ENCODE results near the gene CCDC116.
"Not testable (repeated sequence)": the region's sequence is repeated elsewhere in the genome, so short reads cannot be mapped to it uniquely, and the experiment has no call there.

Gene CCDC116

DNA sequence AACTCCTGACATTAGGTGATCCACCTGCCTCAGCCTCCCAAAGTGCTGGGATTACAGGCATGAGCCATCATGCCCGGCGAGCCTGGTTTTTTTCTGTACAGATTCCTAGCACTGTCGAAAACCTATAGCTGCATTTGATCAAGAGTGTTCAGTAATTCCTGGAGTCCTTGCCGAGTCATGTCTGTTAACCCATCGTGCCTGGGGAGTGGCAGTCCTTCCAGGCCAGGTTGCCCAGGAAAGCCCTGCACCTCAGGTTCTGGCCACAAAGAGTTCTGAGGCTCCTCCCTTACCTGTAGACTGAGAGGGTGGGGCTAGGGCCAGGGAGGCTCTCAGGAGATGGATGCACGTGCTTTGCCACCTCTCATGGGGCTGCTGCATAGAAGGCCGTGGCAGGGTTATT lies 19.7 kb upstream of the CCDC116 start:
- Histone ChIP-seq H2AFZ (ENCODE audit: low read length) (no peak overlapping the region), H3K4me2 (ENCODE audit: low read depth, low read length) (no peak overlapping the region), H3K27me3 (replicated peaks; ENCODE audit: insufficient read depth, low read length) (no peaks in the 10 kb centered on the region), H3K9me3 (replicated peaks; ENCODE audit: insufficient read depth, low read length) (no peaks in the 10 kb centered on the region), H4K20me1 (ENCODE audit: insufficient read depth, low read length) (peaks cover 7% of the 10 kb centered on the region; the same call in 1 of the 2 replicates), H3K4me1 (ENCODE audit: low read length) (no peaks in the 10 kb centered on the region), H3K4me3 (ENCODE audit: low read length) (no peak overlapping the region), H3F3A (ENCODE audit: insufficient read depth, low read length) (no peaks in the 10 kb centered on the region), H3K36me3 (replicated peaks; ENCODE audit: insufficient read depth, low read length) (peaks cover 11% of the 10 kb centered on the region), H3K9ac (ENCODE audit: low read length) (no peak overlapping the region), H3K79me2 (ENCODE audit: low read length) (peaks cover 94% of the 10 kb centered on the region), H3K9me2 (replicated peaks; ENCODE audit: insufficient read depth, low read length) (no peaks in the 10 kb centered on the region), H3K27ac (ENCODE audit: low read length) (no peak overlapping the region)
- TF ChIP-seq EZH2 (optimal IDR thresholded peaks at IDR 0.05; ENCODE audit: low read depth, low read length) (no peak), EZH2phosphoT487 (IDR thresholded peaks at IDR 0.05; ENCODE audit: low read length) (no peak)
- TF ChIP-seq, protein P1, sequence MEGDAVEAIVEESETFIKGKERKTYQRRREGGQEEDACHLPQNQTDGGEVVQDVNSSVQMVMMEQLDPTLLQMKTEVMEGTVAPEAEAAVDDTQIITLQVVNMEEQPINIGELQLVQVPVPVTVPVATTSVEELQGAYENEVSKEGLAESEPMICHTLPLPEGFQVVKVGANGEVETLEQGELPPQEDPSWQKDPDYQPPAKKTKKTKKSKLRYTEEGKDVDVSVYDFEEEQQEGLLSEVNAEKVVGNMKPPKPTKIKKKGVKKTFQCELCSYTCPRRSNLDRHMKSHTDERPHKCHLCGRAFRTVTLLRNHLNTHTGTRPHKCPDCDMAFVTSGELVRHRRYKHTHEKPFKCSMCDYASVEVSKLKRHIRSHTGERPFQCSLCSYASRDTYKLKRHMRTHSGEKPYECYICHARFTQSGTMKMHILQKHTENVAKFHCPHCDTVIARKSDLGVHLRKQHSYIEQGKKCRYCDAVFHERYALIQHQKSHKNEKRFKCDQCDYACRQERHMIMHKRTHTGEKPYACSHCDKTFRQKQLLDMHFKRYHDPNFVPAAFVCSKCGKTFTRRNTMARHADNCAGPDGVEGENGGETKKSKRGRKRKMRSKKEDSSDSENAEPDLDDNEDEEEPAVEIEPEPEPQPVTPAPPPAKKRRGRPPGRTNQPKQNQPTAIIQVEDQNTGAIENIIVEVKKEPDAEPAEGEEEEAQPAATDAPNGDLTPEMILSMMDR (IDR thresholded peaks at IDR 0.05; ENCODE audit: low read length), result no peak
- DNase-seq, result no peak

DNA sequence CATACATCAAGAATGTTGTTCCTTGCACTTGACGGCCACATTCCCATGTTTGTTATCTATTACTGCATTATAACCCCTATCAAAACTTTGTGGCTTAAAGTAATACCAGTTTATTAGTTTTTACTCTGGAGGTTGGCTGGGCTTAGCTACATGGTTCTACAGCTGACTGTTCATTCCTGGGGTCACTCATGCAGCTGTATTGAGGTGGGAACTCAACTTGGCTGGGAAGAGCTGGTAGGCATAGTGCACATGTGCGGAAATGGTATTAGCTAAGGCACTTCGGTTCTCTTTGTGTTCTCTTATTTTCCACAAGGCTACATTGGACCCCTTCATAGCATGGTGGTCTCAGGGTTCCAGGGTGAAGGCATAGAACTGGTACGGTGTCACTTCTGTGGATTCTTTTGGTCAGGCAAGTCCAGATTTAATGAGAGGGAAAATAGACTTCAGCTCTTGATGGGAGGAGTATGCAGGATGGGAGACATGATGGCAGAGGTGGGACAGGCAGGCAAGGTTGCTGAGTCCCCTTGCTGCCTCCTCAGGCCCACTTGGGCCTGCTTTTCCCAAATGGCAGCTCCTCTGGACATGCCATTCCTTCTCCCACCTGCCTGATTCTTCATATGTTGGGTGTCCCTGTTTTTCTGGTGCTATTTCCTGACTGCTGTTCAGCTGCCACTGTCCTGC lies 18.9 kb upstream of the CCDC116 start:
- Histone ChIP-seq H3K27ac (ENCODE audit: low read length) (no peak overlapping the region), H3K4me2 (ENCODE audit: low read depth, low read length) (no peak overlapping the region), H3K9me3 (replicated peaks; ENCODE audit: insufficient read depth, low read length) (no peaks in the 10 kb centered on the region), H3K4me3 (ENCODE audit: low read length) (no peak overlapping the region), H3K79me2 (ENCODE audit: low read length) (peaks cover 94% of the 10 kb centered on the region), H2AFZ (ENCODE audit: low read length) (no peak overlapping the region), H3F3A (ENCODE audit: insufficient read depth, low read length) (no peaks in the 10 kb centered on the region), H3K4me1 (ENCODE audit: low read length) (no peaks in the 10 kb centered on the region), H3K9me2 (replicated peaks; ENCODE audit: insufficient read depth, low read length) (no peaks in the 10 kb centered on the region), H3K36me3 (replicated peaks; ENCODE audit: insufficient read depth, low read length) (peaks cover 11% of the 10 kb centered on the region), H3K27me3 (replicated peaks; ENCODE audit: insufficient read depth, low read length) (no peaks in the 10 kb centered on the region), H3K9ac (ENCODE audit: low read length) (no peak overlapping the region), H4K20me1 (ENCODE audit: insufficient read depth, low read length) (0 out of 2 replicates have a peak, but pooled peaks cover 4% of the 10 kb centered on the region)
- DNase-seq, result no peak
- TF ChIP-seq EZH2phosphoT487 (IDR thresholded peaks at IDR 0.05; ENCODE audit: low read length) (no peak), EZH2 (optimal IDR thresholded peaks at IDR 0.05; ENCODE audit: low read depth, low read length) (no peak)
- TF ChIP-seq, protein P1 (IDR thresholded peaks at IDR 0.05; ENCODE audit: low read length), result no peak

DNA sequence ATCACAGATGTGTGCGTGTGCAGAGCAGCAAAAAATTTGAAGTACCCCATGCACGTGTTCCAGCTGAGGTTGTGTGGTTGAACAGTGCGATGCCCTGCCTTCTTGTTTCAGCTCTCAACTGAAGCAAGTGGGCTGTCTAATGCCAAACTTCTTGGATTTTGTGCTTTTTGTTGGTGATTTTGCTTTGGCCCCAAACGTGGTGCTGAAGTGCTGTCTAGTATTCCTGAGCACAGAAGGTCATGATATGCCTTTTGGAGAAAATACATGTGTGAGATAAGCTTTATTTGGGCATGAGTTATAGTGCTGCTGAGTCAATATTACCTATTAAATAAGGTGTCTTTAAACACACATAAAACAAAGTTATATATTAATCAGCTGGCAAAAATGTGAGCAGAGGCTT lies 16.8 kb upstream of the CCDC116 start:
- H3K4me2 ChIP-seq (ENCODE audit: low read depth, low read length), result no peak overlapping the region

GRCh38 chr22:21617337-21617736 lies 15.2 kb upstream of the CCDC116 start:
- H3F3A ChIP-seq (ENCODE audit: insufficient read depth, low read length); H3K27ac ChIP-seq (ENCODE audit: low read length); H3K9ac ChIP-seq (ENCODE audit: low read length); H3K4me2 ChIP-seq (ENCODE audit: low read depth, low read length); DNase-seq; H2AFZ ChIP-seq (ENCODE audit: low read length); H3K4me3 ChIP-seq (ENCODE audit: low read length); H3K9me2 ChIP-seq (replicated peaks; ENCODE audit: insufficient read depth, low read length); H3K9me3 ChIP-seq (replicated peaks; ENCODE audit: insufficient read depth, low read length); H3K27me3 ChIP-seq (replicated peaks; ENCODE audit: insufficient read depth, low read length); H3K36me3 ChIP-seq (replicated peaks; ENCODE audit: insufficient read depth, low read length); H3K4me1 ChIP-seq (ENCODE audit: low read length): not testable (repeated sequence)
- Histone ChIP-seq H3K79me2 (ENCODE audit: low read length) (peaks cover 91% of the 10 kb centered on the region), H4K20me1 (ENCODE audit: insufficient read depth, low read length) (0 out of 2 replicates have a peak, but pooled peaks cover 14% of the 10 kb centered on the region)

More for the DNA sequence above, 16.8 kb upstream of the CCDC116 start:
- Histone ChIP-seq H3K9ac (ENCODE audit: low read length) (no peak overlapping the region), H3K4me1 (ENCODE audit: low read length) (no peaks in the 10 kb centered on the region), H3K79me2 (ENCODE audit: low read length) (peaks cover 94% of the 10 kb centered on the region), H3K9me3 (replicated peaks; ENCODE audit: insufficient read depth, low read length) (no peaks in the 10 kb centered on the region), H3K9me2 (replicated peaks; ENCODE audit: insufficient read depth, low read length) (no peaks in the 10 kb centered on the region), H3F3A (ENCODE audit: insufficient read depth, low read length) (no peaks in the 10 kb centered on the region; the same call in 1 of the 2 replicates), H2AFZ (ENCODE audit: low read length) (no peak overlapping the region), H3K36me3 (replicated peaks; ENCODE audit: insufficient read depth, low read length) (peaks cover 11% of the 10 kb centered on the region), H4K20me1 (ENCODE audit: insufficient read depth, low read length) (0 out of 2 replicates have a peak, but pooled peaks cover 14% of the 10 kb centered on the region), H3K27me3 (replicated peaks; ENCODE audit: insufficient read depth, low read length) (no peaks in the 10 kb centered on the region), H3K27ac (ENCODE audit: low read length) (no peak overlapping the region), H3K4me3 (ENCODE audit: low read length) (no peak overlapping the region)
- no peak for DNase-seq
- TF ChIP-seq, protein P1 (IDR thresholded peaks at IDR 0.05; ENCODE audit: low read length), result no peak
- TF ChIP-seq EZH2phosphoT487 (IDR thresholded peaks at IDR 0.05; ENCODE audit: low read length) (no peak), EZH2 (optimal IDR thresholded peaks at IDR 0.05; ENCODE audit: low read depth, low read length) (no peak)

All from MM.1S (cell line).